ENCODE measurements around the gene NDRG2.

GRCh38 chr14:21038441-21039422, 13.9 kb upstream of the NDRG2 start:
- TF ChIP-seq ZNF274 (IDR thresholded peaks at IDR 0.05; ENCODE audit: low read depth, low read length) (no peak), SUZ12 (IDR thresholded peaks at IDR 0.05; ENCODE audit: extremely low read depth, insufficient read depth, insufficient read length) (no peak), YY1 (IDR thresholded peaks at IDR 0.05; ENCODE audit: insufficient read depth, insufficient read length) (no peak)

Data from NT2/D1 (cell line).